ENCODE results near the gene PPP1R12B. TPM values are rescaled to one million over a fixed set of nuclear protein-coding genes. Genes with fewer than 3 reads are reported as not detected.
"Not testable (repeated sequence)": the region's sequence is repeated elsewhere in the genome, so short reads cannot be mapped to it uniquely, and the experiment has no call there.

The PPP1R12B gene
- polyA plus RNA-seq, 1 donor from 2014 or later, result 12.3 TPM

- no peaks in the 10 kb centered on the region for H3K9me3 Mint-ChIP-seq
- no peaks in the 10 kb centered on the region for H3K27me3 Mint-ChIP-seq
Observed at GRCh38 chr1:202567738-202568137, 219.2 kb downstream of the PPP1R12B start.

GRCh38 chr1:202568410-202568809 is 219.9 kb downstream of the PPP1R12B start:
- Mint-ChIP-seq H3K4me1 (peaks cover 18 to 30% (median 29%) of the 10 kb centered on the region in 3 donors), H3K27ac (no peak overlapping the region)

More at GRCh38 chr1:202567738-202568137, 219.2 kb downstream of the PPP1R12B start:
- H3K27ac Mint-ChIP-seq, result no peak overlapping the region
- no peak overlapping the region for H3K4me3 Mint-ChIP-seq
- H3K4me1 Mint-ChIP-seq, result peaks cover 18 to 30% (median 29%) of the 10 kb centered on the region in 3 donors
- peaks cover 13% of the 10 kb centered on the region for H3K36me3 Mint-ChIP-seq

DNA sequence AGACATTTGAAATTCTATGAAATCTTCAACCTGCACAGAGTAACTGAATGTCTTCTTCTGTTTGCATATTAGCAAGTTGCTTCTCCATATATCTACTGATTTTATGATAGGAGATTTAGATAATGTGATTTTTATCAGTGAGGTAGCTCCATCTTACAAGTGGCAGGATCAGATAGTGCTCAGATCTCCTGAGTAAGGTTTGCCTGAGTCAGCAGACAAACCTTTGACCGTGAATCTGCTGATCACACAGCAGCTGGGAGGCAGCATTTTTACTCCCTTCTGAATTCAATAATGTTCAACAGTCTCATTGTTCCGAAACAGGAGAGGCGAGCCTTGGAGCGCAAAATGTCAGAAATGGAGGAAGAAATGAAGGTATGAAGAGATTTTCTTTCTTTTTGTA is 220.3 kb downstream of the PPP1R12B start:
- Mint-ChIP-seq H3K36me3 (peaks cover 14% of the 10 kb centered on the region), H3K9me3 (no peaks in the 10 kb centered on the region), H3K27ac (no peak overlapping the region), H3K27me3 (no peaks in the 10 kb centered on the region), H3K4me1 (peaks cover 18 to 30% (median 29%) of the 10 kb centered on the region in 3 donors), H3K4me3 (no peak overlapping the region)

More at GRCh38 chr1:202568410-202568809, 219.9 kb downstream of the PPP1R12B start:
- Mint-ChIP-seq H3K4me3 (no peak overlapping the region), H3K27me3 (no peaks in the 10 kb centered on the region), H3K36me3 (peaks cover 13% of the 10 kb centered on the region), H3K9me3 (no peaks in the 10 kb centered on the region)

DNA sequence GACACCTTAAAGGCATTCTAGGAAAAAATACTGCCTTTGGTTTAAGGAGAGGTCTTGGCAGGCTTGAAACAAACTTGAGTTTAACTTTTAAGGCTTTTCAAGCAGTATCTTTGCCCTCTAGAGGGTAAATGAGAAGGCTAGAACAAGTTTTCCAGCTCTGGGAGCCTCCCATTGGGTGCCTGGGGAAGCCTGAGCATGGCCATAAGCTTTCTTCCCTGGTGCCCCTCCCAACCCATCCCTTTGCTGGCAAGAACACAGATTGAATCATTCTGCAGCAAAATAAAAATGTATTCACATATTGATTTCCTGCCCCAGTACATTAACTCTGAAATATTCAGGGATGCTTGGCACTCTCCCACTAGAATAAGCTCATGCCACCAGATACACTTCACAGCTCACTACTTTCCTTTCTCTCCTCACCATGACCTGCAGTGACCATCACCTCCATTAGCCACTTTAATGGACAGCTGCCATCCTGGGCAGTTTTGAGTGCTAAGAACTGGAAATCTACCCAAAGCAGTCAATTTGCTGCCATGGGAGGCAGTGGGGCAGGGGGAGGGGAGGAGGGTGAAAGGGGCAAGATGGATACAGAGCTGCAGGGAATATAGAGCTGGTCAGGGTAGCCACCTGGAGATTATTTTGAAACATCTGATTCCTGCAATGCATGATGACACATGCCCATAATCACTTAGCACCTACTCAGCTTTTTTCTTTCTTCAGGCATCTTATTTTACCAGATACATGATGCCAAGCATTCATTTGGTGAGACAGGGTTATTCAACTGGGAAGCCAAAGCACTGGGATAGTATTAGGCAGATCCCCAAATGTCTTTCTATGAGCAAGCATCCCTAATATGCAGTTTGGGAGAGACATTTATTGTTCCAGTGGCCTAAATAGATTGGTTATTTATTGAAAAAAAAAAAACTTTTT is 221.2 kb downstream of the PPP1R12B start:
- H3K27me3 Mint-ChIP-seq, result no peaks in the 10 kb centered on the region
- H3K9me3 Mint-ChIP-seq, result no peaks in the 10 kb centered on the region
- peaks cover 10% of the 10 kb centered on the region for H3K36me3 Mint-ChIP-seq
- H3K4me1 Mint-ChIP-seq, result peaks cover 16 to 23% (median 22%) of the 10 kb centered on the region in 3 donors
- H3K27ac Mint-ChIP-seq, result no peak overlapping the region
- no peak overlapping the region for H3K4me3 Mint-ChIP-seq

DNA sequence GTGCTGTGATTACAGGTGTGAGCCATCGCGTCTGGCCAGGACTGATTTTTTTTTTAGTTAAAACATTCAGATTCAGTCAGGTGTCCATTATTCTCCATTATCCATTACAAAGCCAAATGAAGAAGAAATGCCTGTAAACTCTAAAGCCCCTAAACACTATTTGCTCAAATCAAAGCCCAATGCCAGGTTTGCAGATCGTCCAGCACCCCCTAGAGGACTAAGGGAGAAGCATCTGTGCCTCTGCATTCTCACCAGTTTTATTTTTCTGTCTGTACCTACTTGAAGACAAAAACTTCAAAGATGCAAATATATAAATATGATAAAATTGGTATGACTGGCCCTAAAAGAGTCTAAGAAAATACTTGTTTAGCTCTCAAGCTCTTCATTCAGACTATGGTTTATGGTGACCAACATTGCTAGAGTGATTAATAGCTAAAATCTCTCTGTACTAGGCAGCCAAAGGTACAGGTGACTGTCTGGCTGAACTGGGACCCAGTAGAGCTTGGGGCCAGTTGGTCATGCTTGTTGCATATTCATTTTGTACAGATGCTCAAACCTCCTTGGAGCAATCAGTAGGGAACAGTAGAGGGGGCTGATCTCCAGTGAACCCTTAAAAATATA is 223.3 kb downstream of the PPP1R12B start:
- H3K27me3 Mint-ChIP-seq, result no peaks in the 10 kb centered on the region
- no peak overlapping the region for H3K4me3 Mint-ChIP-seq
- H3K4me1 Mint-ChIP-seq, result peaks cover 3 to 5% (median 3%) of the 10 kb centered on the region in 3 donors
- no peak overlapping the region for H3K27ac Mint-ChIP-seq
- H3K36me3 Mint-ChIP-seq, result peaks cover 12% of the 10 kb centered on the region
- no peaks in the 10 kb centered on the region for H3K9me3 Mint-ChIP-seq

GRCh38 chr1:202572867-202573266 is 224.4 kb downstream of the PPP1R12B start:
- no peaks in the 10 kb centered on the region for H3K9me3 Mint-ChIP-seq
- H3K4me3 Mint-ChIP-seq, result no peak overlapping the region

GRCh38 chr1:202575918-202576653 is 227.6 kb downstream of the PPP1R12B start:
- Mint-ChIP-seq H3K36me3 (peaks cover 9% of the 10 kb centered on the region), H3K9me3 (no peaks in the 10 kb centered on the region)

More at GRCh38 chr1:202572867-202573266, 224.4 kb downstream of the PPP1R12B start:
- Mint-ChIP-seq H3K36me3 (peaks cover 9% of the 10 kb centered on the region), H3K27me3 (no peaks in the 10 kb centered on the region), H3K27ac (no peak overlapping the region), H3K4me1 (no peaks in the 10 kb centered on the region)

GRCh38 chr1:202576816-202577215 is 228.3 kb downstream of the PPP1R12B start:
- Mint-ChIP-seq H3K4me1 (peaks cover 0 to 4% (median 0%) of the 10 kb centered on the region in 3 donors), H3K9me3 (no peaks in the 10 kb centered on the region), H3K36me3 (peaks cover 13% of the 10 kb centered on the region), H3K4me3 (no peak overlapping the region), H3K27me3 (no peaks in the 10 kb centered on the region), H3K27ac (no peak overlapping the region)

More at GRCh38 chr1:202575918-202576653, 227.6 kb downstream of the PPP1R12B start:
- no peak overlapping the region for H3K4me3 Mint-ChIP-seq
- H3K4me1 Mint-ChIP-seq, result no peaks in the 10 kb centered on the region
- no peak overlapping the region for H3K27ac Mint-ChIP-seq
- no peaks in the 10 kb centered on the region for H3K27me3 Mint-ChIP-seq

DNA sequence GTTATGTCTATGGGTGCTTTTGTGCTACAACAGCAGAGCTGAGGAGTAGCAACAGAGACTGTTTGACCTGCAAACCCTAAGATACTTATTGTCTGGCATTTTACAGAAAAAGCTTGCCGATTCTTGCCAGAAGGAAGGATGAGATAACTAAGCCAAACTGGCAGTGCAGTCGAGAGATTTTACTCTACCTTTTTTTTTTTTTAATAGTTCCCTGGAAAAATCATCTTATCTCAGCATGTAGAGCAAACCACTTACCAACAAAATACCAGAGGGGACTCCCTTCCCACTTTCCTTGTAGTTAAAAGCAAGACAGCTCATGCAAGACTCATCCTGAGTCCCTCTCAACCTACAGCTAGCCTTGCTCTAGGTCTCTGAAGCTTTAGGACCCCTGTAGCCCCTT is 228.9 kb downstream of the PPP1R12B start:
- Mint-ChIP-seq H3K9me3 (no peaks in the 10 kb centered on the region), H3K36me3 (peaks cover 15% of the 10 kb centered on the region), H3K4me1 (peaks cover 0 to 4% (median 0%) of the 10 kb centered on the region in 3 donors), H3K27me3 (no peaks in the 10 kb centered on the region), H3K4me3 (no peak overlapping the region), H3K27ac (no peak overlapping the region)

DNA sequence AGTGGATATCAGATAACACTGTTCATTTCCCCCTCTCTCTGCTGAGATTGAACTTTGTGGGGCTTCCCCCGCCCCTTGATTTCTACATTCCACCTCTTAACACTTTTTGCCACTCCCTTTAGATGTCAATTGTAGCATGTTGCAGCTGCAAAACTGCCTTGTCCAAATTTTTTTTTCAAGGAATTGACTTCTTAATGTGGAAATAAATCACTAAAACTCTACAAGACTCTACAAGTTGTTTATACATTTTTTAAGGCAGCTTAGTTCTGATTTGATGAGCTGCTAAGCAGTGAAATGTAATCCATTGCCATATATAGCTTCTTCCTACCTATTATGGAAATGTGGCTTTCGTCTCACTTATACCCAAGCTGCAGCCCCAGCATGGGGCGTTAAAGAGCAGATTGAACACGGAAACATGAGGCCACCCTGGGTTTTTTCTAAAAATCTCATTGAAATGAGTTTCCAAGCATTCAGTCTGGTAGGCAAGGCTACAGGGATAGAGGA is 229.6 kb downstream of the PPP1R12B start:
- H3K4me1 Mint-ChIP-seq, result peaks cover 0 to 4% (median 0%) of the 10 kb centered on the region in 3 donors
- peaks cover 15% of the 10 kb centered on the region for H3K36me3 Mint-ChIP-seq
- H3K9me3 Mint-ChIP-seq, result no peaks in the 10 kb centered on the region
- no peaks in the 10 kb centered on the region for H3K27me3 Mint-ChIP-seq
- no peak overlapping the region for H3K27ac Mint-ChIP-seq
- no peak overlapping the region for H3K4me3 Mint-ChIP-seq

DNA sequence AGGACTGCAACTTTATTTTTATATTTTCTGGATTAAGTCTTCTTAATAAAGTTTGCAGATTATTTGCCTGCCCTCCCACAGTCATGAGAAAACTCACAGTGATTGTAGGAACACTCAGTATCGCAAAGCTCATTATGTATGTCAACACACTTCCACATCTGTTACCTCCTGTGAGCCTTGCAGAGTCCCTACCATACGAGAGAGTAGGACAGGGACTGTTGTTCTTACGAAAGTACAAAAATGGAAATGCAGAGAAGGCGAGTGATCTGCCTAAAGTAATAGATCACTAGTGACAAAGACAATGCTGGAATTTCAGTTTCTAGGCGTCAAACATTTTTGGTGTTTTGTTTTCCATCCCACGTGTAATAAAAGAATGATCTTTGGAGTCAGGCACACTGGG is 230.1 kb downstream of the PPP1R12B start:
- Mint-ChIP-seq H3K9me3 (no peaks in the 10 kb centered on the region), H3K27me3 (no peaks in the 10 kb centered on the region), H3K27ac (no peak overlapping the region), H3K36me3 (peaks cover 15% of the 10 kb centered on the region), H3K4me1 (peaks cover 0 to 4% (median 0%) of the 10 kb centered on the region in 3 donors), H3K4me3 (no peak overlapping the region)

DNA sequence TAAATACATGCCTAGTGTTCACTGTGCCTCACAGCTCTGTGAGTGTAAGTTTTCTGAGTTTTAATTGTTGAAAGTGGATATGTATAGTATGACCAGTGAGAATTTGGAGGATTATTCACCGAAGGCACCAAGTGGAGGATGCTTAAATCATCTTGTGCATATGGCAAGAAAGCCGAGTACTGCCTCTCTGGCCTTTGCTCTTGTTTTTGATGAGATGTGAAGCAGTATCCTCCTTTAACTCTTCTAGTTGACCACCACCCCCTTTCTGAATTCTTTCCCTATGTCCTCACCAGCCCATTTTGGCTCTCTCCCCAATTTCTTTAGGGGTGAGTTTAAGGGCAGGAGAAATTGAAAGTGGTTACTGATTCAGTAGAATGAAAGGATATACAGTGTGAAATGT is 231.3 kb downstream of the PPP1R12B start:
- H3K36me3 Mint-ChIP-seq, result peaks cover 19% of the 10 kb centered on the region
- H3K4me3 Mint-ChIP-seq, result no peak overlapping the region
- H3K9me3 Mint-ChIP-seq, result no peaks in the 10 kb centered on the region

GRCh38 chr1:202580619-202581018 is 232.1 kb downstream of the PPP1R12B start:
- Mint-ChIP-seq H3K4me1 (peaks cover 0 to 4% (median 2%) of the 10 kb centered on the region in 3 donors), H3K9me3 (no peaks in the 10 kb centered on the region), H3K36me3 (peaks cover 19% of the 10 kb centered on the region), H3K4me3 (no peak overlapping the region), H3K27ac (no peak overlapping the region), H3K27me3 (no peaks in the 10 kb centered on the region)

More for the DNA sequence above, 231.3 kb downstream of the PPP1R12B start:
- no peaks in the 10 kb centered on the region for H3K27me3 Mint-ChIP-seq
- H3K4me1 Mint-ChIP-seq, result peaks cover 0 to 4% (median 2%) of the 10 kb centered on the region in 3 donors
- no peak overlapping the region for H3K27ac Mint-ChIP-seq

GRCh38 chr1:202582350-202582749 is 233.9 kb downstream of the PPP1R12B start:
- not testable (repeated sequence) for H3K9me3 Mint-ChIP-seq, H3K27me3 Mint-ChIP-seq, H3K27ac Mint-ChIP-seq, H3K4me3 Mint-ChIP-seq
- H3K4me1 Mint-ChIP-seq, result peaks cover 3 to 15% (median 13%) of the 10 kb centered on the region in 3 donors
- H3K36me3 Mint-ChIP-seq, result peaks cover 17% of the 10 kb centered on the region
